GM18867 (cell line): ENCODE results near the gene SELENOS.

Source experiments
- ATAC-seq: cut with Tn5 transposase; IDR thresholded peaks from one replicate; pipeline ENCODE4 v1.9.1; 2021; ENCODE audit warnings: mild to moderate bottlenecking, moderate library complexity; ENCODE audit not compliant: unreplicated experiment

The SELENOS gene

GRCh38 chr15:101277943-101278564 lies 769 bp upstream of the SELENOS start:
- ATAC-seq, result no peak

- peak; percentile 48 for ATAC-seq
Observed at GRCh38 chr15:101276501-101277037, 716 bp downstream of the SELENOS start.

- peak; percentile 40 for ATAC-seq
Observed at GRCh38 chr15:101275018-101275417, 2.3 kb downstream of the SELENOS start.

GRCh38 chr15:101273534-101273933 lies 3.8 kb downstream of the SELENOS start:
- no peak for ATAC-seq

- ATAC-seq, result no peak
Observed at GRCh38 chr15:101272584-101272983, 4.7 kb downstream of the SELENOS start.

- no peak for ATAC-seq
Observed at GRCh38 chr15:101269479-101270223, 7.6 kb downstream of the SELENOS start.

- ATAC-seq, result no peak
Observed at GRCh38 chr15:101267320-101268104, 9.8 kb downstream of the SELENOS start.

GRCh38 chr15:101266787-101267186 lies 10.5 kb downstream of the SELENOS start:
- ATAC-seq, result no peak

GRCh38 chr15:101266034-101266433 lies 11.3 kb downstream of the SELENOS start:
- no peak for ATAC-seq

GRCh38 chr15:101264911-101265641 lies 12.2 kb downstream of the SELENOS start:
- no peak for ATAC-seq

GRCh38 chr15:101264011-101264410 lies 13.3 kb downstream of the SELENOS start:
- ATAC-seq, result no peak

GRCh38 chr15:101262551-101262950 lies 14.7 kb downstream of the SELENOS start:
- ATAC-seq, result no peak

GRCh38 chr15:101258238-101259144 lies 18.8 kb downstream of the SELENOS start:
- ATAC-seq, result peak; percentile 57

GRCh38 chr15:101256757-101257156 lies 20.5 kb downstream of the SELENOS start:
- ATAC-seq, result no peak

GRCh38 chr15:101255615-101256241 lies 21.6 kb downstream of the SELENOS start:
- ATAC-seq, result no peak

GRCh38 chr15:101255051-101255395 lies 22.3 kb downstream of the SELENOS start:
- no peak for ATAC-seq

GRCh38 chr15:101254157-101255050 lies 22.9 kb downstream of the SELENOS start:
- ATAC-seq, result no peak

GRCh38 chr15:101252836-101253235 lies 24.4 kb downstream of the SELENOS start:
- ATAC-seq, result no peak
